GM19351 (cell line): ENCODE results near the gene BRD7.
A peak's percentile ranks its signal among the peaks of the same experiment; 100 is the strongest.
"Not testable (repeated sequence)": the region's sequence is repeated elsewhere in the genome, so short reads cannot be mapped to it uniquely, and the experiment has no call there.

Source experiments
- ATAC-seq: cut with Tn5 transposase; IDR thresholded peaks from one replicate; pipeline ENCODE4 v1.9.1; 2021; ENCODE audit warnings: mild to moderate bottlenecking, moderate library complexity; ENCODE audit not compliant: unreplicated experiment

Gene BRD7

DNA sequence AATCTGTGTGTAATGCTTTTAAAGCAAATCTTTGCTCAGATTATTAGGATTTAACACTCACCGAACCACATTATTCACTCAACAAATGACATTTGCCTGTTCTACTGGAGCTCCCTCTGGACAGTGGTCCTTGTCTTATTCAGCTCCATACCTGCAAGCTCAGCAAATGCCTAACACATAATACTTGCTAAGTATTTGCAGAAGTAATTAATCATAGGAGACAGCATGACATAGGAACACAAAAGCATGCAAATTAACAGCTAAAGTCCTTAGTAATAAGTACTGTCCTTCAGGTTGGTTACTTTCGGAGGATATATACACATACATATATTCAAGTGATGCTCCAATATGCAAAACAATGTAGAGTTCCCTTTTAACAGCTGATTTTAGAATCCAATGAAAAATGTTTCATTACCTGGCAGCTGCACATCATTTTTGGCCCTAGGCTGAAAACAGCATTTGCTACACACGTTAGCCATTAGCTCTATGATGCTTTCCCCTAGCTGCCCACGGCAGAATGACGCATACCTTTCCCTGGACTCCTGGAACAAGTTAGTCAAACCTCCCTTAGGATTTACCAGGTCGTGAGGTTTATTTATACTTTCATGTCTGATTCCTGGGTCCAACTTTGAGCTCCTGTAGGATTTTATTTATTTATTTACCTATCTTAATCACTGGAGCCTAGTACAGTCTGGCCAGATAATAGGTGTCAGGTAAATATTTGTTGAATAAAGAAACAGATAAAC lies 8.6 kb downstream of the BRD7 start:
- ATAC-seq = no peak

DNA sequence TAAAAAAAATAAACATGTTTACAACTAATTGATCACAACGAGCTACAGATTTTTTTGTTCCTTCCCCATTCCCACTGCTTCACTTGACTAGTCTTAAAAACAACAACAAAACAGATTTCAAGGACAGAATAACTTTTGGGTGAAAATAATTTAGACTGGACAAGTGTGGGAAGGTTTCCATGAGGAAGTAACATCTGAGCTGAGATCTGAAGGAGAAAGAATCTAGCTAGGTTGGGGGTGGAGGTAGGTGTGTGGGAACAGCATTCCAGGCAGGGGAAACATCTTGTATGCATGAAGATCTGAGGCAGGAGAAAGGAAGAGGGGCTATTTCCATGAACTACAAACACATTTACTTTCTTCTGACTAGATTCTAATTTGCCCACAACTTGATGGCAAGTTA lies 9.2 kb downstream of the BRD7 start:
- no peak for ATAC-seq

DNA sequence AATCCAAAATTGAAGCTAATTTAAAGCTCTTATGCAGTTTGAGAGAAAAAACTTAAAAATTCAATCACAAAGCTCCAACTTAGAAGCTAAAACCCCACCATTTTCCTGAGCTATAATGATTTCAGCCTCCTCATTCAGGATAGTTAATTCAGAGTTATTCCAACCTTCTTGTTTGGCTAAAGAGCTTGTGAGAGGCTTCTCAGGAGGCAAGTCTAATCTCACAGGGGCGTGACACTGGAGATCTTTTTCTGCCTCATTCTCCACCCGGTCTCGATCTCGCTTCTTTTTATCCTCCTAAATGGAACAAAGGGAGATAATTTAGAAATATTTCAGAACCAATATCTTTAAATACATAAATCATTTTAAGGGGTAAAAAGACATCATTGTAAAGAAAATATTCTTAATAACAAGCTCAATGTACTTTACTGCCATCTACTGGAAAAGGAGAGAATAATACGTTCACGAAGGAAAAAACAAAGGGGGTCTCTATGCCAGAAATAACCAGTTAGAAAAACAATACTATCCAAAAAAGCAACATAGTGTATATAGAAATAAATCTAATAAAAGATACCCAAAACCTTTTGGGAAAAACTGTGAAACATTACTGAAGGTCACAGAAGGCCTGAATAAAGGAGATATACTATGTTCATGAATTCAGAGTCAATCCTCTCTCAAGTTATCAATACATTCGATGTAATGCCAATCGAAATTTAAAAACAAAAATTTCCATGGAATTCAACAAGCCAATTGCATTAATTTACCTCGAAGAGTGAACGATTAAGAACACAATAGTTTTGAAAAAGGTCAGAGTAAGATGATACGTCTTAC lies 13.9 kb downstream of the BRD7 start:
- ATAC-seq = no peak

DNA sequence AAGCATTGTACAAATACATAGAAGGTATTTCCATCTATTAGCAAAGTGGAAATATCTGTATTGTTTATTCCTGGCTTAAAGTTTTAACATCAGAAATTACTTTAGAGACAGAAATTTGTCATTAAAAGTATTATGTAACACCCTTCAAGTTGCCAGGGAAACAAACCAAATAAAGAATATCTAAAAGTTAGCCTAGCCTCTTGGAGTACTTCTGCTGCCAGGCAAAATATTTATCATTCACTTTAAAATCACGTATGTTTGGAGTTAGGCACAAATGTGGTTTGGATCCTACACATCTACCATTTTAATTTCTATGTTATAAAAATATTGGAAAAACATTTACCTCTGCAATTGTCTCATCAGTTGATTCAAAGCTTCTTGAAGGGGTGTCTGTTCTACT lies 14.7 kb downstream of the BRD7 start:
- ATAC-seq = no peak

DNA sequence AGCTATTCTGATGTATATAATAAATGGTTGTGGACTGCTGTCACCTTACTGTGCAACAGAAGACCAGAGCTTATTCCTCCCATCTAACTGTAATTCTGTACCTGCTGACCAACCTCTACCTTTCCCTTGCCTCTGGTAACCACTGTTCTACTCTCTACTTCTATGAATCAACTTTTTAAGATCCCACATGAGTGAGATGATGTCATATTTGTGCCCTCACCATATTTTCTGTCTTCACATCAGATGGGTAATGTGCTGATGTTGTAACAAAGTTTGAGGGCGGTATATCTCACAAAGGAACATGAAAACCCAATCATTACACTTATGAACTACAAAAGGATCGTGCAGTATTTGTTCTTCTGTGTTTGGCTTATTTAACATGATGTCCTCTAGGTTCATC lies 16.8 kb downstream of the BRD7 start:
- ATAC-seq = no peak

DNA sequence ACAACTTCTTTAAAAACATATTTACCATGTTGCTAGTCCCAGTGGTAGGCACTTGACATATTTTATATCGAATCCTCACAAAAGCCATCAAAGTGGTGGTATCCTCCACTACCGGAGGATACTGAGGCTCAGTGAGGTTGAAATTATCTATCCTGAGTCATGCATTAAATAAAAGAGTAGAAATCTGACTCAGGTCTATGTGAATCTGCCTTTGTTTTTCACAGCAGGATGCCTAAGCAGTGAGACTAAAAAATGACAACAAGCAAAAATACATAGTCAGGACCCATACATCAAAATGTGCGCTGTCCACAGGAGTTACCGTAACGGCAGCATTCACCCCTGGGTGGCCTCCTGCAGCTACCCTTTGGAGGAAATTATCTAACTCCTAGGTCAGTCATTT lies 17.7 kb downstream of the BRD7 start:
- no peak for ATAC-seq

DNA sequence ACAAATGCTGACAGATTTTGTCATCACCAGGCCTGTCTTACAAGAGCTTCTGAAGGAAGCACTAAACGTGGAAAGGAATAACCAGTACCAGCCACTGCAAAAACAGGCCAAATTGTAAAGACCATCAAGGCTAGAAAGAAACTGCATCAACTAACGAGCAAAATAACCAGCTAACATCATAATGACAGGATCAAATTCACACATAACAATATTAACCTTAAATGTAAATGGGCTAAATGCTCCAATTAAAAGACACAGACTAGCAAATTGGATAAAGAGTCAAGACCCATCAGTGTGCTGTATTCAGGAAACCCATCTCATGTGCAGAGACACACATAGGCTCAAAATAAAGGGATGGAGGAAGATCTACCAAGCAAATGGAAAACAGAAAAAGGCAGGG lies 23.6 kb downstream of the BRD7 start:
- ATAC-seq = not testable (repeated sequence)

DNA sequence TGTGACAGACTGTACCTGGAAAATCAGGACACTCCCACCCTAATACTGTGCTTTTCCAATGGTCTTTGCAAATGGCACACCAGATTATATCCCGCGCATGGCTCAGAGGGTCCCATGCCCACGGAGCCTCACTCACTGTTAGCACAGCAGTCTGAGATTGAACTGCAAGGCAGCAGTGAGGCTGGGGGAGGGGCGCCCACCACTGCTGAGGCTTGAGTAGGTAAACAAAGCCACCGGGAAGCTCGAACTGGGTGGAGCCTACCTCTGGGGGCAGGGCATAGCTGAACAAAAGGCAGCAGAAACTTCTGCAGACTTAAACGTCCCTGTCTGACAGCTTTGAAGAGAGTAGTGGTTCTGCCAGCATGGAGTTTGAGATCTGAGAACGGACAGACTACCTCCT lies 25.2 kb downstream of the BRD7 start:
- not testable (repeated sequence) for ATAC-seq

DNA sequence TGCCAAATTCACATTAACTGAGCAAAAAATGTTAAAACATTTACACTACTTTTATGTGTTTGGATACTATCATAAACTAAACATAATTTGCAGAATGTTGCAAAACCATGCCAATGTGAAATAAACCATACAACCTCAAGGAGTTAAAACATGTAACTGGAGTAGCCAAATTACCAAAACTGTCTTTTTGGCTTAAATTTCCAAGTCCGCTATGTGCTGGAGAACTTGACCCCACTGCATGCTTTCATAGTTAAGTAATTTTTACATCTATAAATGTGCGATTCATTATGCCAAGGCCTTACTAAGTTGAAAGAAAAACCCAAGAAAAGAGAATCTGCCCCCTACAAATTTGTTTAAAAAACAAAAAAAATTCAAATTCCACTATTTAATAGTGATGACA lies 28.2 kb downstream of the BRD7 start:
- no peak for ATAC-seq

DNA sequence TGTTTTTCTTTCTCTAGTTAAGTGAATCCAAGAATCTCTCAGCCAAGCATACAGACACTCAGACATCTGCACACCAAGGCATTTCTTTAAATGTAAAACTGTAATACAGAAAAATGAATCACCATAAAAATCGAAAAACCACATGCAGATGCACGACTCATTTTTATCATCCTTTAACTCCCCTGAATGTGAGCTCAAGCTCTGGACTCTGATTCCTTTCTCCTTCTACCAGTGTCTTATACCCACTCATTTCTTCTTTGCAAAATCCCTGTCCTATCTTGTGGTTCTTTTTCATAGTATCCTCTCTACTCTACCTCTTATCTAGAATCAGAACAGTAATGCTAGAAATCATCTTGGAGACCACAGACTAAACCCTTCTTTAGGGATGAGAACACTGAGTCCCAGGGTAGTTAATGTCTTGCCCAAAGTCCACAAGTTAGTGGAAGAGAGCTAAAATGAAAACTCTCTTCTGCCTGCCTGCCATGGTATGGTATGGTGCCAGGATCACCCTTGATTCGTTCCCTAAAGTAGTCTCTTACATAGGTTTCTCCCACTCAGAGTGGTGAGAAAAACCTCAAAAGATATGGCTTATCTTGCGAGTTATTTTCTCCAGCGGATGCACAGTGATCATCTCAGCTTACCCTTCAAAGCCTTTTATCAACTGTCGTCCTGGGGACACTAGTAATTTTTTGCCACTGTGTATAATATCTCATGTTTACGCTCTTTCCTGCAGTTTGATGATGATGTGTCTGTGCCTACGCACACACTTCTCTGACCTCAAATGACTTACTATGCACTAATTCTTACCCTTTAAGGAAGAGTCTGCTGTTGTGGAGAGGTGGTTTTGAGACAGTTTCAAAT lies 30.2 kb downstream of the BRD7 start:
- ATAC-seq = no peak

DNA sequence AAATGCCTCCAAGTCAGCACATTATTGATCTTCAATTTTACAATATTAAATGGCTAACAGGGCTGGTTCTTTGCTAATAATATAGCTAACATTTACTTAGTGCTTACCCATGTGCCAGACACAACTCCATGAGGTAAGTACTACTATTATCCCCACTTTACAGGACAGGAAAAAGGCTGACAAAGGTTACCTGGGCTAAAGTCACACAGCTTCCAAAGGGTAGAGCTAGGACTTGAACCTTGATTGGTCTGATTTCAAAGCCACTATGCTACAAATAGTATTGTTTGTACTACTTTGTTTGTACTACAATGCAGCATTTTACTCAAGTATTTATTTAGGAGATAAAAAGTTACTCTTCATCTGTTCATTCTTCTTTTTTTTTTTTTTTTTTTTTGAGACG lies 31.9 kb downstream of the BRD7 start:
- no peak for ATAC-seq

DNA sequence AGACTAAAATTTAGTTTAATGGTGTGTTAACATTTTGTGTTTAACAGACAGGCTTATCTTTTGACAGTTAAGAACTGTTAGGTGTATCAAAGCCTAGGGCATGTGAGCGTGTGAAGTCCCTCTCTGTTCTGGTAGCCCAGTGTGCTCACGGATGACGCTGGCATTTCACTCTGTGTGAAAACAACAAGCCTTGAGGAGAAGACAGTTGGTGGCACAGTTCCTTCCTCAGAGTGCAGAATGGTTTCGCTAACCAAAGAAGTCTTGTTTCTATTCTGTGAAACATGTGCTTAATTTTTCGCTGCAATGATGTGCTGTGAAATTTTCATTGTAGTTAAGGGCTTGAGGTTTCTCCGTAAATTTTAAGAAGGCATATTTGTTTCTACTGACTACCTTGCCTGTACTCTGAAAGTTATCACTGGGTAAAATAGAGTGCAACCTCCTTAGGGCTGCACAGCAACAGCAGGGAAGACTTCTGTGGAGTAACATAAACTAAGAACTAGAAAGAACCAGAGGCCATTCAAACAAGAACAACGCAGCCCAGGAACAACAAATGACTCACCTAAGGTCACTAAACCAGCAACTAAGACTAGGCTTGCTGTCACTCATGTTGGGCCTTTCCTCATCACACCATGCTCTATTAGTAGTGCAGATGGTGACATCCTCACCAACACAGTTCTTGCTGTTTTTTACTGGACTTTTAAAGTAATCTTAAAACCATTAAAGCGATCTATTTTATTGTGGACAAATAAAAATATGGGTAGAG lies 33.4 kb downstream of the BRD7 start:
- ATAC-seq = no peak

DNA sequence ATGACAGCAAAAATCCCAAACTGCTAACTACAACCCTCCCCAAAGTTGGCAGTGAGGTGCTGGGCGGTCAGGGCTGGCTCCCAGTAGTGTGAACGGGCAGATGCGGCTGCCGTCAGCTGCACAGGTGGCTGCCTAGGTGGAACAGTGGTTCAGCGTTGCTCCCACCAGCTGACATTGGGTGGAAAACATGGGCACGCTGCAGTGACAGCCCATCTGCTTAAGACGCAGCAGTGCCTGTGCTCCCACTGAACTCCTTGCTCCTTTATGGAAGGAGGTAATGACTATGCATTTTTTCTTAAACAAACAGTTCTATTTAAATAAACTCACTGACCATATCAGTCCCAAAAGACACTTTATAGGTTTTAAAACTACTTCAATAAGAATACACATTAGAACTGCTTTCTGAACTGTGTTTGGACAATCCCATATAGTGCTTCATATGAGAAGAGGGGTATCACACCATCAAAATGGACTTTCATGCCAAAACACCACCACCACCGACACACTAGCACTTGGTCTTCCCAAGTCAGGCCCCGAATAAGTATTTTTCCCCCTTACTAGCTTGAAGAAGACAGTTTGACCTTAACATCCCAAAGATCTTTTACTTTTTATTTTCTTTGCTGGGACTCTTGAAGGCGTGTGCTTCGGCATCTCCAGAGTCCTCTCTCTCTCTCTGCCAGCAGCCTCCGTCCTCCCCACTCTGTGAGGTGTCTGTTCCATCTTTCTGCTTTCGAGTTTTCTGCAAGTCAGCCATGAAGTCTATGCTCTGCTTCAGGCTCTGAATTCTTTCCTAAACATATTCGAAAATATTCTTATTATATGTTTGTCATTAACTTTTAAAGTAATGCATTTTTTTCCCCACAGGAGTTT lies 34.4 kb downstream of the BRD7 start:
- no peak for ATAC-seq

DNA sequence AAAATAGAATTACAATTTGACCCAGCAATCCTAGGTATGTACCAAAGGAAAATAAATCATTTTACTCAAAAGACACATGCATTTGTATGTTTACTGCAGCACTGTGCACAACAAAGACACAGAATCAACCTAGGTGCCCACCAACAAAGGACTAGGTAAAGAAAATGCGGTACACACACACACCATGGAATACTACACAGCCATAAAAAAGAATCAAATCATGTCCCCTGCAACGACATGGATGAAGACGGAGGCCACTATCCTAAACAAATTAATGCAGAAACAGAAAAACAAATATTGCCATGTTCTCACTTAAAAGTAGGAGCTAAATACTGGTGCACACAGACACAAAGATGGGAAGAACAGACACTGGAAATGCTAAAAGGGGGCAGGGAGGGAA lies 36.2 kb downstream of the BRD7 start:
- no peak for ATAC-seq

DNA sequence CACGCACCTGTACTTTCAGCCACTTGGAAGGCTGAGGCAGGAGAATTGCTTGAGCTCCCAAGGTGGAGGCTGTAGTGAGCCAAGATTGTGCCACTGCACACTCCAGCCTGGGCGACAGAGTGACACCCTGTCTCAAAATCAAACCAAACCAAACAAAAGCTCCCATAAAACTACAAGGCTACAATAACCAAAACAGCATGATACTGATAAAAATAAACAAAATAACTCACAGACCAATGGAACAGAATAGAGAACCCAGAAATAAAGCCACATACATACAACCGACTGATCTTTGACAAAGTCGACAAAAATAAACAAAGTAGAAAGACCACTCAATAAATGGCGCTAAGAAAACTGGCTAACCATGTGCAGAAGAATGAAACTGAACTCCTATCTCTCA lies 37.2 kb downstream of the BRD7 start:
- no peak for ATAC-seq

DNA sequence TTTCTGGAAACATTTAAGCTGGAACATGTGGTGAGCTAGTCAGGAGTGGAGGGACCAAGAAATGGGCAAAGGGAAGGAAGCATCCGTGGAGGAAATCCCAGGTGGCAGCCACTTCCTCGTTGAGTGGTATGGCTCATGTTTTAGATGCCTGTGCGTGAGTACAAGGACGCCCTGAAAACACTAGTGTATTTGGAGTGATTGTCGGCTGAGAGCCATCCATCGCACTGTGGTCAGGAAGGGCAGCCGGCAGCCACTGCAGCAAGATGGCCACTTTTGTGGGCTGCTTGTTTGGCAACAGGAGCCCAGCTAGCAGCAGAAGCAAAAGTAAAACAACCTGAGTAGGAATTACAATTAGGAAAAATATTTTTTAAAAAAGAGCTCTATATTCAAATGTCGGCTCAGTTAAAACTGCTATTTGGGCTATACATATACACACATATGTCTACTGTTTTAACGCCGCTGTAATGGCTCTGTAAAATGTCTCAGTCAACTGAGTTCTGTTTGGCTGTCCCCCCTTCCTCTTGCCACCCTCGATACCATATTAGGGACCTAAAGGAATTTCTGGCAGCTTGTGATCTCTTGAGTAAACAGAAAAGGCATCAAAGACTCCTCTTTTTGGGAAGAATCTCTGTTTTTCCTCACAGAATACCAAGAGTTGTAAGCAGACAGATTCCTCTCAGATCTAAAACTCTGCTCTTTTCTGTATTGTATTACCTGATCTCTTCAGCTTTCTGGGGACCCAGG lies 39.2 kb downstream of the BRD7 start:
- ATAC-seq = no peak

DNA sequence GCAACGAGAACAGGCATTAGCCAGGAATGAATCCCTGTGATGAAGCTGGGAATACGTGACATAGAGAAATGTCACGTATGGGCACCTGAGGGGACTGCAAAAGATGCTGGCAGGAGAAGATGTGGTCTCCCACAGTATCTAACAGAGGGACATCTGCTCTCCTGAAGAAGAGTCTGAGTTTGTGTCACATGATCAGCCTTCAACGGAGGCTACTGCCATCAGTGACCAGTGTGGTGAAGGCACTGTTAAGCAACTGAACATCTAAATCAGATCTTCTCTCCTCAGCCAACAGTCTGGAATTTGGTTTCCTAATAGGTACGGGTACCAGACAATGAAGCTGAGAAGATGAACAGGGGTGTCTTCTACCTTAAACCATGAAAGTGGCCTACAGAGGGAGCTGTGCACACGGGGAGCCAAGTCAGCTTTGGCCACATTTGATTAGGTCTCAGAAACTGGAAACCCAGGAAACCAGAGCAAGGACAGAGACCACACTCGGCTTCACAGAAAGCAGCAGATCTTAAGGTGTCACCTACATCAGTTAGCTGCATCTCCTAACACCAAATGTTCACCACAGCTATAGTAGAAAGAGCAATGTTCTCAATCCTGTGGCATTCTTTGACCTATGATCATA lies 41.8 kb downstream of the BRD7 start:
- peak; percentile 87 for ATAC-seq

DNA sequence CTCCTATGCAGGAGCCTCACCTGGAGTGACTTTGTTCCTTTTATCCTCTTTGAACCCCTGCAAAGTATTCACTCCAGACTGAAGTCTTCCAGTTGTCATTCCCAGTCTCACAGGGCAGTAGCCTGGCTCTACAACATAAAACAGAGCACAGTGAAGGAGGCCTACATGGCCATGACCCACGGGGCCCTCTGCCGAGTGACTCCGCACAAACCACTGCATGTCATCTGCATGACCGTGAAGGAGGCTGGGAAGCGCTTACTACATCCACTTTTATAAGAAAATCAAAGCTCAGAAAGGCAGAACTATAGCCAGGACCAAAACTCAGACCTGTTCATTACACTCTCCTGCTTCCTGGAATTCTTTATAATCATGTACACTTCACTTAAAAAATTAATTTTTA lies 42.5 kb downstream of the BRD7 start:
- ATAC-seq = no peak

DNA sequence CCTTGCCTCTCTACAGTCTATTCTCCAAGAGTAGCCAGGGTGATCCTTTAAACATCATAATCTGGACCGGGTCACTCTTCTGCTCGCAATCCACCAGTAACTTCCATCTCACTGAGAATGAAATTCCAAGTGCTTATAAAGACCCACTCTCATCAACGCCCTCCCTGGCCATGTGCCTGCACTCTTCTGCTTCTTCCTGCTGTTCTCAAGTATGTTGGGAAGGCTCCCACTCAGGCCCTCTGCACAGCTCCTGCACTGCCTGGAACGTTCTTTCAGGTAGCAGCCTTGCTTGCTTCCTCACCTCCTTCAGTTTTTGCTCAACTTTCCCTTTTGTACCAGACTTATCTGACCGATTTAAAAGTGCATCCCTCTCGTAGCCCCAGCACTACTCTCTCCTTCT lies 44.4 kb downstream of the BRD7 start:
- ATAC-seq = no peak
